ENCODE measurements around the gene KCTD1. TPM values are rescaled to one million over a fixed set of nuclear protein-coding genes. Genes with fewer than 3 reads are reported as not detected.

KCTD1 gene
- total RNA-seq, 2 experiments from 2014 or later, result 10.1 to 10.3 TPM

DNA sequence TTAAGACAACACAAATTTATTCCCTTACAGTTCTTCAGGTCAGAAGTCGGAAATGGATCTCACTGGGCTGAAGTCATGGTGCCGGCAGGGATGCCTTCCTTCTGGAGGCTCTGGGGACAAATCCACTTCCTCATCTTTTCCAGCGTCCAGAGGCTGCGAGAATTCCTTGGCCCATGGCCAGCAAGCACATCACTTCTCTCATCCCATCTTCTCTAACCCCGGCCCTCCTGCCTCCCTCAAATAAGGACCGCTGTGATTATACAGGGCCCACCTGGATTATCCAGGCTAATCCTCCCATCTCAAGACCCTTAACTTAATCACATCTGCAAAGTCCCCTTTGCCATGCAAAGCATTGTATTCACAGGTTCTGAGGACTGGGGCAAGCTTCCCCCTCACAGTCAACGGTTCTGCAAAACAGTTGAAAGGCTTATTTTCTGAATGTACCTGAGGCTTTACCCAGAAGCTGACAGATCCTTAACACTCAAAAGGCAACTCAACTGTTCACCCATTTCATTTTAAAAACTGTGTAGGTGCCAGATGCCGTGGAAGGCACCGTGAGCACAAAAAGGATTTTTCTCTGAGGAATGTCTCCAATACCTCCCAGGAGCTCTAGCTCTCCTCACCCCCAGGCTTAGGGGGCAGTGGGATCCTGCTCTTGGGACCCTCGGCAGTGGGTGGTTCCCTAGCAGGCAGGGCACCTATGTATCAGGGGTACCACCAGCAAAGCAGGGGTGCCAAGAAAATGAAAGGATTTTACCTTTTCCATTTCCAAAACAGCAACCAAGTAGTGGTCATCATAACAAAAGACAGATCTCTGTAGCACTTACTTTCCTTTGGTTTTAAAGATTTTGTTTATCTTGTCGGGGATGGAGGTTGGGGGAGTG, 84.0 kb downstream of the KCTD1 start:
- ChIA-PET CTCF (ENCODE audit: unreplicated experiment) (no interaction called here), POLR2A (no interaction called here)
- Histone ChIP-seq H3K27ac (ENCODE audit: low read depth, low read length, poor library complexity, severe bottlenecking) (no peak overlapping the region), H3K36me3 (ENCODE audit: insufficient read depth, low read length) (no peaks in the 10 kb centered on the region), H3K9me2 (ENCODE audit: insufficient read depth, low read length) (no peaks in the 10 kb centered on the region), H3K4me1 (ENCODE audit: insufficient read depth, low read length, poor library complexity, severe bottlenecking) (peaks cover 54% of the 10 kb centered on the region), H3K4me3 (ENCODE audit: low read depth, low read length, poor library complexity, severe bottlenecking) (no peak overlapping the region), H2AFZ (ENCODE audit: low read length) (no peak overlapping the region), H4K20me1 (ENCODE audit: insufficient read depth, low read length) (no peaks in the 10 kb centered on the region), H3K9me3 (ENCODE audit: low read length) (no peaks in the 10 kb centered on the region), H3K79me2 (ENCODE audit: insufficient read depth, low read depth, low read length) (no peaks in the 10 kb centered on the region), H3K4me2 (ENCODE audit: low read length) (no peak overlapping the region)
- intact Hi-C loops (cut with micrococcal nuclease; ENCODE audit: unreplicated experiment), result loop anchor here (5.0 to 10.0 kb wide), 2 partner anchors 183 to 280 kb away; no protein-coding TSS in a partner anchor
- DNase-seq (ENCODE audit: low spot score), result no peak
- no peak for TF ChIP-seq EZH2phosphoT487 (IDR thresholded peaks at IDR 0.05; ENCODE audit: borderline replicate concordance, low read depth, low read length)
- TF ChIP-seq, protein P1, sequence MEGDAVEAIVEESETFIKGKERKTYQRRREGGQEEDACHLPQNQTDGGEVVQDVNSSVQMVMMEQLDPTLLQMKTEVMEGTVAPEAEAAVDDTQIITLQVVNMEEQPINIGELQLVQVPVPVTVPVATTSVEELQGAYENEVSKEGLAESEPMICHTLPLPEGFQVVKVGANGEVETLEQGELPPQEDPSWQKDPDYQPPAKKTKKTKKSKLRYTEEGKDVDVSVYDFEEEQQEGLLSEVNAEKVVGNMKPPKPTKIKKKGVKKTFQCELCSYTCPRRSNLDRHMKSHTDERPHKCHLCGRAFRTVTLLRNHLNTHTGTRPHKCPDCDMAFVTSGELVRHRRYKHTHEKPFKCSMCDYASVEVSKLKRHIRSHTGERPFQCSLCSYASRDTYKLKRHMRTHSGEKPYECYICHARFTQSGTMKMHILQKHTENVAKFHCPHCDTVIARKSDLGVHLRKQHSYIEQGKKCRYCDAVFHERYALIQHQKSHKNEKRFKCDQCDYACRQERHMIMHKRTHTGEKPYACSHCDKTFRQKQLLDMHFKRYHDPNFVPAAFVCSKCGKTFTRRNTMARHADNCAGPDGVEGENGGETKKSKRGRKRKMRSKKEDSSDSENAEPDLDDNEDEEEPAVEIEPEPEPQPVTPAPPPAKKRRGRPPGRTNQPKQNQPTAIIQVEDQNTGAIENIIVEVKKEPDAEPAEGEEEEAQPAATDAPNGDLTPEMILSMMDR (conservative IDR thresholded peaks at IDR 0.05; ENCODE audit: low read length), result no peak
- no TSS peak for BruUV-seq (replicated peaks)

DNA sequence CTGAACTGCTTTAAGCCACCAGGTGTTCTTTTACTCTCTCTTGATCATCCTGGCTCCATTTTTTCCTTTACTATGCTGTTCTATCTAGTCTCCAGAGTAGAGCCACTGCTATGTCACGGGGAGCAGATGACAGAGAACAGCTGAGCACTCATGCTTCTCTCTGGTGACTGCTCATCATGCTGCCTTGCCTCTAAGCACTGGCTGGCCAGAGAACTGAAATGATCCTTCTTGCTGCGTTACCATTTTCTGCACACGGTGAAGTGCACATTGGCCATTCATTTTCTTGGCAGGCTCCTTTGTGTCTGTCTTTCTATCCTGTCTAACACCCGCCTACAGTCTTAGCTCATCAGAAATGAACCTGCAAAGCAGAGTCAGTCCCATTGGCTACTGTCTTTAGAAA, 86.0 kb downstream of the KCTD1 start:
- ChIA-PET POLR2A (interaction anchor here (0.7 to 5.0 kb wide), 6 partner anchors 9 to 192 kb away, joined by 3 to 23 read pairs (median 4); partner anchors contain the start of gene KCTD1), CTCF (ENCODE audit: unreplicated experiment) (no interaction called here)
- intact Hi-C loops (cut with micrococcal nuclease; ENCODE audit: unreplicated experiment), result loop anchor here (10.0 kb wide), 1 partner anchor 278 kb away; no protein-coding TSS in a partner anchor
- H3K36me3 ChIP-seq (ENCODE audit: insufficient read depth, low read length), result no peaks in the 10 kb centered on the region
- H2AFZ ChIP-seq (ENCODE audit: low read length), result peak overlapping the region; percentile 69; the same call in 1 of the 2 replicates
- no peaks in the 10 kb centered on the region for H4K20me1 ChIP-seq (ENCODE audit: insufficient read depth, low read length)
- H3K4me3 ChIP-seq (ENCODE audit: low read depth, low read length, poor library complexity, severe bottlenecking), result no peak overlapping the region
- peak overlapping the region; percentile 16 for H3K27ac ChIP-seq (ENCODE audit: low read depth, low read length, poor library complexity, severe bottlenecking)
- H3K4me1 ChIP-seq (ENCODE audit: insufficient read depth, low read length, poor library complexity, severe bottlenecking), result peaks cover 63% of the 10 kb centered on the region
- H3K9me2 ChIP-seq (ENCODE audit: insufficient read depth, low read length), result no peaks in the 10 kb centered on the region
- no peak for DNase-seq (ENCODE audit: low spot score)
- no peaks in the 10 kb centered on the region for H3K9me3 ChIP-seq (ENCODE audit: low read length)
- BruUV-seq (replicated peaks), result no TSS peak
- no peaks in the 10 kb centered on the region for H3K79me2 ChIP-seq (ENCODE audit: insufficient read depth, low read depth, low read length)
- TF ChIP-seq, protein P1 (conservative IDR thresholded peaks at IDR 0.05; ENCODE audit: low read length), result no peak
- peak overlapping the region; percentile 26; the same call in 1 of the 2 replicates for H3K4me2 ChIP-seq (ENCODE audit: low read length)

Data from OCI-LY7 (cell line).